HepG2 (cell line): Measurements from ENCODE around the gene RETREG2. TPM values are rescaled to one million over a fixed set of nuclear protein-coding genes. Genes with fewer than 3 reads are reported as not detected.

Experiments used
- AHDC1 ChIP-seq: sonication (generic); formaldehyde crosslinking; IDR thresholded peaks from 2 replicates; pipeline ENCODE4 v1.5.1; 2020; ENCODE audit warnings: mild to moderate bottlenecking, missing genetic modification reagents, borderline replicate concordance
- BCL6 ChIP-seq: IDR thresholded peaks from 2 replicates; pipeline ENCODE4 v1.6.1; 2016; ENCODE audit warnings: missing genetic modification reagents, missing compliant biosample characterization
- DMAP1 ChIP-seq: IDR thresholded peaks from 2 replicates; pipeline ENCODE4 v1.6.1; 2016
- E2F2 ChIP-seq: sonication (generic); formaldehyde crosslinking; IDR thresholded peaks from 2 replicates; pipeline ENCODE4 v1.4.0; 2020; ENCODE audit warnings: missing genetic modification reagents, borderline replicate concordance
- E2F5 ChIP-seq: sonication (generic); formaldehyde crosslinking; conservative IDR thresholded peaks from 2 replicates; pipeline ENCODE4 v1.4.0; 2020; ENCODE audit warnings: missing genetic modification reagents
- HHEX ChIP-seq: IDR thresholded peaks from 2 replicates; pipeline ENCODE4 v1.6.1; 2016; ENCODE audit warnings: control low read depth
- HOXA7 ChIP-seq: sonication (generic); formaldehyde crosslinking; IDR thresholded peaks from 2 replicates; pipeline ENCODE4 v1.8.1; 2022; ENCODE audit warnings: mild to moderate bottlenecking, missing genetic modification reagents, moderate library complexity
- MIXL1 ChIP-seq: IDR thresholded peaks from 2 replicates; pipeline ENCODE4 v1.6.1; 2016
- POLR2AphosphoS2 ChIP-seq: IDR thresholded peaks from 2 replicates; pipeline ENCODE4 v1.6.1; 2011; ENCODE audit warnings: low read depth, low read length, improper control_type of control experiment
- REPIN1 ChIP-seq: sonication (generic); formaldehyde crosslinking; IDR thresholded peaks from 2 replicates; pipeline ENCODE4 v1.8.0; 2022; ENCODE audit warnings: missing genetic modification reagents, low read depth, mild to moderate bottlenecking, borderline replicate concordance
- REXO4 ChIP-seq: sonication (generic); formaldehyde crosslinking; IDR thresholded peaks from 2 replicates; pipeline ENCODE4 v1.8.0; 2022; ENCODE audit warnings: missing genetic modification reagents, mild to moderate bottlenecking, borderline replicate concordance
- STAG1 ChIP-seq: sonication (generic); formaldehyde crosslinking; IDR thresholded peaks from 2 replicates; pipeline ENCODE4 v1.4.0; 2020; ENCODE audit warnings: missing genetic modification reagents
- YEATS4 ChIP-seq: sonication (generic); formaldehyde crosslinking; IDR thresholded peaks from 2 replicates; pipeline ENCODE4 v1.4.0; 2020; ENCODE audit warnings: missing genetic modification reagents, borderline replicate concordance
- ZBTB38 ChIP-seq: sonication (generic); formaldehyde crosslinking; IDR thresholded peaks from 2 replicates; pipeline ENCODE4 v1.5.1; 2020; ENCODE audit warnings: mild to moderate bottlenecking, missing genetic modification reagents
- ZMYM3 ChIP-seq: sonication (generic); formaldehyde crosslinking; IDR thresholded peaks from 2 replicates; pipeline ENCODE4 v1.5.1; 2020; ENCODE audit warnings: mild to moderate bottlenecking, missing genetic modification reagents
- ZNF12 ChIP-seq: sonication (generic); formaldehyde crosslinking; IDR thresholded peaks from 2 replicates; pipeline ENCODE4 v1.5.0; 2020; ENCODE audit warnings: missing genetic modification reagents
- ZNF121 ChIP-seq: sonication (generic); formaldehyde crosslinking; IDR thresholded peaks from 2 replicates; pipeline ENCODE4 v1.5.0; 2020; ENCODE audit warnings: mild to moderate bottlenecking, missing genetic modification reagents
- ZNF614 ChIP-seq: IDR thresholded peaks from 2 replicates; pipeline ENCODE4 v1.6.1; 2018; ENCODE audit warnings: missing biosample characterization, missing genetic modification reagents, inconsistent platforms, borderline replicate concordance
- ZSCAN30 ChIP-seq: sonication (generic); formaldehyde crosslinking; IDR thresholded peaks from 2 replicates; pipeline ENCODE4 v1.5.0; 2020; ENCODE audit warnings: mild to moderate bottlenecking, missing genetic modification reagents
- polyA plus RNA-seq, 8 experiments: library from polyadenylated mRNA; depleted of rRNA in 3 of 8; stranded (reverse) in 7 of 8; unstranded in 1 of 8; fragments of >200 nt; fragmentation: Illumina TruSeq in 4 of 8; extraction: Trizol in 4 of 8; gene quantifications; 2 replicates each; pipeline versions ENCODE4 v1.2.1 to v1.2.3, GENCODE V29; 2011 to 2016; ENCODE audit warnings: low read depth in 4 of 8, missing spikeins in 1 of 8, mixed read lengths in 1 of 8; ENCODE audit not compliant: insufficient read depth in 1 of 8
- total RNA-seq, 5 experiments: library from RNA; depleted of rRNA; stranded (reverse); fragments of >200 nt; fragmentation: Illumina TruSeq; extraction: Trizol; gene quantifications; 2 replicates each; pipeline ENCODE4 v1.2.3, GENCODE V29; 2016; ENCODE audit warnings: low read depth in 1 of 5
- TF ChIP-seq, protein P1 (sequence below): sonication (generic); formaldehyde crosslinking; IDR thresholded peaks from 2 replicates; pipeline ENCODE4 v1.5.0; 2020; ENCODE audit warnings: missing genetic modification reagents, mild to moderate bottlenecking, borderline replicate concordance
- TF ChIP-seq, protein P2 (sequence below): sonication (generic); formaldehyde crosslinking; IDR thresholded peaks from 2 replicates; pipeline ENCODE4 v1.4.0; 2020; ENCODE audit warnings: mild to moderate bottlenecking, missing genetic modification reagents

Gene RETREG2
- total and polyA plus RNA-seq, 2 of the 13 experiments (the other 11 are each of a cell fraction or from before 2014, with no cell fraction given): 86.0 to 134 TPM

- TF ChIP-seq AHDC1 (CRISPR knock-in tag) (peak; percentile 80), DMAP1 (peak; percentile 87), BCL6 (CRISPR knock-in tag) (peak; percentile 64), REPIN1 (CRISPR knock-in tag) (peak; percentile 97), POLR2AphosphoS2 (no peak), ZSCAN30 (CRISPR knock-in tag) (peak; percentile 88), E2F2 (peak; percentile 95; the same call in 1 of the 2 replicates), E2F5 (CRISPR knock-in tag) (peak; percentile 90; the same call in 1 of the 2 replicates), ZMYM3 (CRISPR knock-in tag) (peak; percentile 74), ZBTB38 (CRISPR knock-in tag) (peak; percentile 96), REXO4 (CRISPR knock-in tag) (peak; percentile 89; the same call in 1 of the 2 replicates), MIXL1 (CRISPR knock-in tag) (no peak), ZNF121 (CRISPR knock-in tag) (peak; percentile 82), ZNF12 (CRISPR knock-in tag) (peak; percentile 76), YEATS4 (CRISPR knock-in tag) (peak; percentile 98), STAG1 (CRISPR knock-in tag) (peak; percentile 13), ZNF614 (CRISPR knock-in tag) (peak; percentile 92; the same call in 1 of the 2 replicates), HOXA7 (CRISPR knock-in tag) (peak; percentile 90), HHEX (CRISPR knock-in tag) (no peak)
- TF ChIP-seq, protein P1, sequence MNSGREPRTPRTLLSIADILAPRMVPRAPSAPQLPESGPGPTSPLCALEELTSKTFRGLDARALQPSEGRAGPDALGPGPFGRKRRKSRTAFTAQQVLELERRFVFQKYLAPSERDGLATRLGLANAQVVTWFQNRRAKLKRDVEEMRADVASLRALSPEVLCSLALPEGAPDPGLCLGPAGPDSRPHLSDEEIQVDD (CRISPR knock-in tag): no peak; the same call in 1 of the 2 replicates
- TF ChIP-seq, protein P2, sequence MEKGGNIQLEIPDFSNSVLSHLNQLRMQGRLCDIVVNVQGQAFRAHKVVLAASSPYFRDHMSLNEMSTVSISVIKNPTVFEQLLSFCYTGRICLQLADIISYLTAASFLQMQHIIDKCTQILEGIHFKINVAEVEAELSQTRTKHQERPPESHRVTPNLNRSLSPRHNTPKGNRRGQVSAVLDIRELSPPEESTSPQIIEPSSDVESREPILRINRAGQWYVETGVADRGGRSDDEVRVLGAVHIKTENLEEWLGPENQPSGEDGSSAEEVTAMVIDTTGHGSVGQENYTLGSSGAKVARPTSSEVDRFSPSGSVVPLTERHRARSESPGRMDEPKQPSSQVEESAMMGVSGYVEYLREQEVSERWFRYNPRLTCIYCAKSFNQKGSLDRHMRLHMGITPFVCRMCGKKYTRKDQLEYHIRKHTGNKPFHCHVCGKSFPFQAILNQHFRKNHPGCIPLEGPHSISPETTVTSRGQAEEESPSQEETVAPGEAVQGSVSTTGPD (CRISPR knock-in tag): no peak
These were observed 1.1 kb upstream of the RETREG2 start, which contains the start of gene CNPPD1 (continued) for GRCh38 chr2:219176818-219177551.
